HG02759 (cell line): Measurements from ENCODE around the gene C19orf47.
A peak's percentile ranks its signal among the peaks of the same experiment; 100 is the strongest.

ENCODE experiments used
- ATAC-seq: cut with Tn5 transposase; IDR thresholded peaks from one replicate; pipeline ENCODE4 v1.9.1; 2021; ENCODE audit warnings: mild to moderate bottlenecking, moderate library complexity; ENCODE audit not compliant: unreplicated experiment

Gene C19orf47

GRCh38 chr19:40321076-40321475 is 27.1 kb downstream of the C19orf47 start:
- no peak for ATAC-seq

DNA sequence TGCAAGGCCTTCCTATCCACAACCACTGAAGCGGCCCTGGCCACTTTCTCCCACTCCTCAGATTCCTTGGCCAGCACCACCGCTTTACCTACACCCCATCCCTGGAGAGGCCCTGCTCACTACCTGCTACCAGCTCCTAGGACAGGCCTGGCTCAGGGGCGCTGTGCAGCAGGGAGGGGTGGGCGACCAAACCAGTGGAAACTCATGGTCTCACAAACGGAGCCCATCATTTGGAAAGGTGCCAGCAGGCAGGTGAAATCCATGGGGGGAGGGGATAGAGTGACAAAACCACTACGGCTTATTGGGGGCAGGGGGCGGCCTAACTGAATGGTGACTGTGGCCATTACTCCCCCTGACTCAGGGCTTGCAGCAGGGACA is 27.6 kb downstream of the C19orf47 start:
- ATAC-seq = no peak

- ATAC-seq = no peak
These were observed 30.9 kb downstream of the C19orf47 start for GRCh38 chr19:40317338-40317737.

DNA sequence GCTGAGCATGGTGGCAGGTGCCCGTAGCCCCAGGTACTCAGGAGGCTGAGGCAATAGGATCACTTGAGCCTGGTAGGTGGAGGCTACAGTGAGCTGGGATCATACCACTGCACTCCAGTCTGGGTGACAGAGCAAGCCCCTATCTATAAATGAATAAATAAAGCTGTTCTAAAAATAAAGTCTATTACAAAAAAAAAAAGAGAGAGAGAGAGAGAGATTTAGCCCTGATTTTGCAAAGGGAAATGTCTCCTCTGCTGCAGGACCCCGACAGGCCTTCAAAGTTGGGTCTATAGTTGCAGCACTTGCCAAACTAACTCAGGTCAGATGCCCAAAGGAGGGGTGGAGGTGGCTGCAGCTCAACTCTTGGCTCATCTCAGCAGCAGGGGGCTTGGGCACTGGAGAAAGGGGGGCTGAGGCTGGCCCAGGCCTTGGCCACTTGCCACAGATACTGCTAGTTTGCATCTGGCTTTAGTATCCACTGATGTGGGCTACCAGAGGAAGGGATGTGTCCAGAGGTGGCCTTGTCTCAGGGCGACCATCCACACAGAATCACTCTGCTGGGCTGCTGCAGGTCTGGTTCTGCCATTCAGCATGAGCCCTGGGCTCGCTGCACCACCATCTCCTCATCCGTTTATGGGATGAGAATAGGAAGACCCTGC is 32.3 kb downstream of the C19orf47 start:
- ATAC-seq = no peak

- no peak for ATAC-seq
These were observed 33.5 kb downstream of the C19orf47 start for GRCh38 chr19:40314656-40315055.

GRCh38 chr19:40313229-40313983 is 34.8 kb downstream of the C19orf47 start:
- no peak for ATAC-seq

DNA sequence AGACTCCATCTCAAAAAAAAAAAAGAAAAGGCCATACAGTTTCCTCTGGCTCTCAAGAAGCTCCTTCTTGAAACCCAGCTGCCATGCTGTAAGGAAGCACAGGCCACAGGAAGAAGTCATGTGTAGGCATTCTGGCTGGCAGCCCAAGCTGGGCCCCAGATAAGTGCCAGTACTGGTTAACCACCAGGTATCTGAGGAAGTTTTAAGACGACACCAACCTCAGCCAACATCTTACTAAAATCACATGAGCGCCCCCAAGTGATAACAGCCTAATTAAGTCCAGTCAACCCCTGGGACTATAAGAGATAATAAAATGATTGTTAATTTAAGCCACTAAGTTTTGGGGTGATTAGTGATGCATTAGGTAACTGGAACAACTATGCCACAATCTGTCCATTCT is 35.7 kb downstream of the C19orf47 start:
- ATAC-seq = no peak

GRCh38 chr19:40309666-40310065 is 38.5 kb downstream of the C19orf47 start:
- no peak for ATAC-seq

- ATAC-seq = no peak
These were observed 42.8 kb downstream of the C19orf47 start for GRCh38 chr19:40305403-40305802.

DNA sequence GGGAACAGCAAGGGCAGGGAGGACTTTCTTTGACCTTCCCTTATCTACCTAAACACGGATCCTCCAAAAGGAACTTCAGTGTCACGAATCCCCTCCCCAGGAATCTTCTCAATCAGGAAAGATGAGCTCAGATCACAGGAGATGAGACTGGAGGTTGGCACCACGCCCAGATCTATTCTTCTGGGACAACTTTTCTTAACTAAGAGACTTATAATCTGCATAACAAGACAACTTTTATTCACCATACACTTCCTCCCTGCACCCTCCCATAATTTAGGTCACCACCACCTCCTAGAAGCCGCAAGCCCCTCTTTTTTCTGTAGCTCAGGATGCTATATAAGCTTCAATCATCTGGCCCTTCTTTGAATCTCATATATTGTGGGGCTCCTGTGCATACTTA is 43.9 kb downstream of the C19orf47 start:
- no peak for ATAC-seq

- no peak for ATAC-seq
These were observed 44.4 kb downstream of the C19orf47 start for GRCh38 chr19:40303765-40304164.

- no peak for ATAC-seq
These were observed 45.8 kb downstream of the C19orf47 start for GRCh38 chr19:40302224-40303011.

DNA sequence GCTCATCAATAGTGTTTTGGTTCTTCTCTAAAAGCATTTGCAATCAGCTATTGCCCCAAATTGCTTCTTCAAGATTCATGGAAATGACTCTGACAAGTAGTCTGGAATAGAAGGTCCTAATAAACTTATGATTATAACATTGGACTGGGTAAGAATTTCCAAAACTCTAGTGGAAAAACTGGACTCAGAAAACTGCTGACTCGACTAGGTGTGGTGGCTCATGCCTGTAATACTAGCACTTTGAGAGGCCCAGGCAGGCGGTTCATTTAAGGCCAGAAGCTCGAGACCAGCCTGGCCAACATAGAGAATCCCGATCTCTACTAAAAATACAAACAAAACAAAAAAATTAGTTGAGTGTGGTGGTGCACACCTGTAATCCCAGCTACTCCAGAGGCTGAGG is 47.5 kb downstream of the C19orf47 start:
- no peak for ATAC-seq

GRCh38 chr19:40298026-40298425 is 50.2 kb downstream of the C19orf47 start:
- ATAC-seq = no peak

DNA sequence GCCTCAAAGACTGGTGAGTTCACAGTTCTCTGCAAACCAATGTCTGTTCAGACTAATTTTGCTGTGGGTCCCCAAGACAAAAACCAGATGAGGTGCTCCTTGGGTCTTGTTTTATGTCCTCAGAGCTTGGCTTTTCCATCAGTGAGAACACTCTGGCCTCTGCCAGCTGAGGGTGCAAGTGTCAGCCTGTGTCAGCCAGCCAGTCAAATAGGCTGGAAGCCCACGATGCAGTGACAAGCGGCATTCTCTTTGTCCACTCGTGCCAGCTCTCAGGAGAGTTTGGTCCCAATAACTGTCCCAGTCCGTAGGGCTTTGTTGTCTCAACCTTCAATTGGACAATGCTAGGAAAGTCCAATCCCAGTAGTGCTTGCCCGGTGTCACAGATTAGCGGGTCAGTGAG is 53.6 kb downstream of the C19orf47 start:
- no peak for ATAC-seq

DNA sequence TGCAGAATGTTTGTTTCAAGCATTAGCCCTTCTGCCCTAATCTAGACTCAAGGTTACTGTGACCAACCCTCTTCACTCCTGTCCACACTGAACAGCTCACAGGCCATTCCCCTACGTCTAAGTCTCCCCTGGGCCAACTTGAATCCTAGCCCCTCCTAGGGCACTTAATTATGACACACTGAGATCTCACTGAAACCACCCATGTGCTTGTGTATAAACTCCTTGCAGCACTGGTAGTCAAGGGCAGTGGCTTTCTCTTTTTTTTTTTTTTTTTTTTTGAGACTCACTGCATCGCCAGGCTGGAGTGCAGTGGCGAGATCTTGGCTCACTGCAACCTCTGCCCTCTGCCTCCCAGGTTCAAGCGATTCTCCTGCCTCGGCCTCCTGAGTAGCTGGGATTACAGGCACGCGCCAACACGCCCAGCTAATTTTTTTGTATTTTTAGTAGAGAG is 61.2 kb downstream of the C19orf47 start:
- ATAC-seq = no peak

- ATAC-seq = no peak
These were observed 61.8 kb downstream of the C19orf47 start for GRCh38 chr19:40286235-40286970.

DNA sequence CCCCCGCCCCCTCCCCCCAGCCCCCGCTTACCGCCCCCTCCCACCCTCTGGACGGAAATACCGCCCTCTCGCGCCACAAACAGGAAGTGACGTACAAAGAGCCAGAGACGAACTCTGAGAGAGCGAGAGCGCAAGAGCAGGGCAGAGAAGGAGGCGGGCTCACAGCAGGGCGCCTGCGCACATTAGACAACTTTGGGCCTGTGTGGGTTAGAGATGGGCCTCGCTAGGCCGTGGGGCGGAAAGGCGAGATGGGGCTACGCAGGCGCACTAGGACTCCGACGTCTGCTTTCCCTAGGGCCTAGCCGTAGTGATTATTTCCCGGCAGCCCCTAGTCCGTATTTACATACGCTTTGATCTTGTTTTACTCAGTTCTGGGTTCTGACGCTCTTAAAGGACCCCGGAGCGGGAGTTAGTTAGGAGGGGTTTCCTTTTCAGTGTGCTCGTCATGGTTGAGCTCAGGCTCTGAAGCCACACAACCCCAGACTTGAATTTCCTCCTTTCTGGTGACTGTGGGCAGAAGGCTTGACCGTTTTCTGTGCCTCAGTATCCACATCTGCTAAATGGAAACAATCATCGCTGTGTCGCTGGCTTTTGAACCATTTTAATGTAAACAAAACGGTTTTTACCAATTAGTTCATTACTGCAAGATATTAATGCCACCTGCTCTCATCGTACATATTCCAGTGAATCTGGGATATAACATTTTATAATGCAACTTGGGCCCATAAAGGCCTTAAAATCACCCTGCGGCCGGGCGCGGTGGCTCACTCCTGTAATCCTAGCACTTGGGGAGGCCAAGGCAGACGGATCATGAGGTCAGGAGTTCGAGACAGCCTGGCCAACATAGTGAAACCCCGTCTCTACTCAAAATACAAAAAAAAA is 62.6 kb downstream of the C19orf47 start:
- peak; percentile 81 for ATAC-seq

GRCh38 chr19:40284501-40285352 is 63.5 kb downstream of the C19orf47 start, which contains the start of gene AKT2:
Gene AKT2 (minus strand): TSS chr19:40285345. CDS start chr19:40265267, 20,078 bp downstream.
- ATAC-seq = peak; percentile 32
